Parathyroid adenoma (tissue), 2 donors: ENCODE measurements around the gene FBXO11.

ENCODE experiments used
- H2AFZ ChIP-seq: fragments of 300-600 bp; sonication (generic); one replicate; pipeline ENCODE4 v1.7.0; 2017; ENCODE audit warnings: antibody characterized with exemption, mild to moderate bottlenecking
- H3K27ac ChIP-seq: fragments of 300-600 bp; sonication (generic); one replicate; pipeline ENCODE4 v1.7.0; 2017
- H3K27me3 ChIP-seq: fragments of 300-600 bp; sonication (generic); one replicate; pipeline ENCODE4 v1.7.0; 2017; ENCODE audit warnings: low read length; ENCODE audit not compliant: control insufficient read depth, insufficient read depth
- H3K36me3 ChIP-seq: fragments of 300-600 bp; sonication (generic); one replicate; pipeline ENCODE4 v1.7.0; 2017; ENCODE audit warnings: low read length; ENCODE audit not compliant: control insufficient read depth, insufficient read depth
- H3K4me1 ChIP-seq: fragments of 300-600 bp; sonication (generic); one replicate; pipeline ENCODE4 v1.7.0; 2017; ENCODE audit warnings: control low read depth
- H3K4me2 ChIP-seq: fragments of 300-600 bp; sonication (generic); one replicate; pipeline ENCODE4 v1.7.0; 2017; ENCODE audit warnings: low read length
- H3K4me3 ChIP-seq: fragments of 300-600 bp; sonication (generic); one replicate; pipeline ENCODE4 v1.7.0; 2017; ENCODE audit warnings: low read depth, low read length
- H3K79me2 ChIP-seq: fragments of 300-600 bp; sonication (generic); one replicate; pipeline ENCODE4 v1.7.0; 2017; ENCODE audit warnings: control low read depth
- H3K9ac ChIP-seq: fragments of 300-600 bp; sonication (generic); one replicate; pipeline ENCODE4 v1.7.0; 2017; ENCODE audit warnings: mild to moderate bottlenecking
- H3K9me3 ChIP-seq: fragments of 300-600 bp; sonication (generic); one replicate; pipeline ENCODE4 v1.7.0; 2017; ENCODE audit warnings: low read length; ENCODE audit not compliant: control insufficient read depth
- CTCF ChIP-seq: fragments of 300-600 bp; sonication (generic); IDR thresholded peaks from one replicate; pipeline ENCODE4 v1.7.0; 2017; ENCODE audit warnings: antibody characterized with exemption, mild to moderate bottlenecking
- donor health status: primary hyperparathyroidism.

Gene FBXO11

GRCh38 chr2:47798631-47799030, 107.7 kb downstream of the FBXO11 start:
- Histone ChIP-seq H3K36me3 (no peaks in the 10 kb centered on the region), H3K79me2 (peaks cover 11% of the 10 kb centered on the region), H3K9ac (no peak overlapping the region), H3K9me3 (no peaks in the 10 kb centered on the region), H3K4me3 (no peak overlapping the region), H2AFZ (no peak overlapping the region), H3K27me3 (no peaks in the 10 kb centered on the region), H3K4me1 (no peaks in the 10 kb centered on the region), H3K27ac (no peak overlapping the region), H3K4me2 (no peak overlapping the region)
- no peak for TF ChIP-seq CTCF

DNA sequence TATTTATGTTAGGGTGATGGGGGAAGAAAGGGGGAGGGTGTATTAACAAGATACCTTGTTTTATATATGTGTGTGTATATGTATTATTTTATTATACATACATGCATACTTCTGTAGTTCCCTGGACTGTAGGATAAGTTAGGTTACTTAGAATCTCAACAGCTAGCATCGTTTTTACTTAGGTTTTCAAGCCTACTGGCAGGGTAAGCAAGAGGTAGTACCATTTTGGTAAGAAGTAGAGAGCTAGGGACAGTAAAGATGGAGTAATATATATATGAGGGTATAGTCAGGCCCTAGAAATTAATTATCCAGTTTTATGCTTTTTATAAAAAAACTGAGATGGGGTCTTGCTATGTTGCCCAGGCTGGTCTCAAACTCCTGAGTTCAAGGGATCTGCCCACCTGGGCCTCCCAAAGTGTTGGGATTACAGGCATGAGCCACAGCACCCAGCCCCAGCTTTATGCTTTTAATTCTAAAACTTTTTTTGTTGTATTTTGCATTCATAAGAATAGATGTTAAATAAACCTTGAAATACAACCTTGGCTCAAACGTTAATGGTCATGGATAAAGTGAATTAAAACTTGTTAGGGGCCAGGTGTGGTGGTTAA, 110.1 kb downstream of the FBXO11 start:
- no peaks in the 10 kb centered on the region for H3K9me3 ChIP-seq
- no peaks in the 10 kb centered on the region for H3K4me1 ChIP-seq
- no peak overlapping the region for H2AFZ ChIP-seq
- no peak overlapping the region for H3K9ac ChIP-seq
- no peak for TF ChIP-seq CTCF
- H3K27me3 ChIP-seq: no peaks in the 10 kb centered on the region
- H3K36me3 ChIP-seq: no peaks in the 10 kb centered on the region
- H3K4me2 ChIP-seq: no peak overlapping the region
- no peak overlapping the region for H3K27ac ChIP-seq
- peaks cover 19% of the 10 kb centered on the region for H3K79me2 ChIP-seq
- no peak overlapping the region for H3K4me3 ChIP-seq

GRCh38 chr2:47785986-47786385, 120.3 kb downstream of the FBXO11 start:
- no peaks in the 10 kb centered on the region for H3K36me3 ChIP-seq
- no peak overlapping the region for H3K27ac ChIP-seq
- H3K27me3 ChIP-seq: no peaks in the 10 kb centered on the region
- no peaks in the 10 kb centered on the region for H3K9me3 ChIP-seq
- H3K9ac ChIP-seq: no peak overlapping the region
- H3K4me3 ChIP-seq: no peak overlapping the region
- no peak for TF ChIP-seq CTCF
- H2AFZ ChIP-seq: no peak overlapping the region
- peaks cover 41% of the 10 kb centered on the region for H3K79me2 ChIP-seq
- H3K4me1 ChIP-seq: peaks cover 6% of the 10 kb centered on the region
- no peak overlapping the region for H3K4me2 ChIP-seq

DNA sequence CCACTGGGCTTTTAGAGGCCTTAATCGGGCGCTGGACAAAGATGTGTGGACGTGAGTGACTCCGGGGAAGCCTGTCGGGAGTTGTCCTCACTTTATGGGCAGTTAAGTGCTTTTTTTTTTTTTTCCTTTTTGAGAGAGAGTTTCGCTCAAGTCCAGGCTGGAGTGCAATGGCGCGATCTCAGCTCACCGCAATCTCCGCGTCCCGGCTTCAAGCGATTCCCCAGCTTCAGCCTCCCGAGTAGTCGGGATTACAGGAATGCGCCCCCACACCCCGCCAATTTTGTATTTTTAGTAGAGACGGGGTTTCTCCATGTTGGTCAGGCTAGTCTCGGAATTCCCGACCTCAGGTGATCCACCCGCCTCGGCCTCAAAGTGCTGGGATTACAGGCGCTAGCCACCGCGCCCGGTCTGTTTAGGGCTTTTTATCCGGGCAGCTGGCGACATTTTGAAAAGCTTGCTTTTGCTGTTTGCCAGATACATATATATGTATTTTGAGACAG, 121.9 kb downstream of the FBXO11 start:
- peak overlapping the region; percentile 84 for H3K4me3 ChIP-seq
- TF ChIP-seq CTCF: no peak
- H3K27ac ChIP-seq: no peak overlapping the region
- H2AFZ ChIP-seq: peak overlapping the region; percentile 54
- H3K27me3 ChIP-seq: no peaks in the 10 kb centered on the region
- no peaks in the 10 kb centered on the region for H3K36me3 ChIP-seq
- H3K9me3 ChIP-seq: no peaks in the 10 kb centered on the region
- peaks cover 6% of the 10 kb centered on the region for H3K4me1 ChIP-seq
- H3K4me2 ChIP-seq: peak overlapping the region; percentile 61
- peaks cover 29% of the 10 kb centered on the region for H3K79me2 ChIP-seq
- H3K9ac ChIP-seq: no peak overlapping the region
